GM04504 (cell line): ENCODE measurements around the gene C6orf89.

Experiments
- DNase-seq: peaks from one replicate; pipeline ENCODE4 v3.0.0-alpha.2; 2012; ENCODE audit warnings: low read depth

Gene C6orf89

DNA sequence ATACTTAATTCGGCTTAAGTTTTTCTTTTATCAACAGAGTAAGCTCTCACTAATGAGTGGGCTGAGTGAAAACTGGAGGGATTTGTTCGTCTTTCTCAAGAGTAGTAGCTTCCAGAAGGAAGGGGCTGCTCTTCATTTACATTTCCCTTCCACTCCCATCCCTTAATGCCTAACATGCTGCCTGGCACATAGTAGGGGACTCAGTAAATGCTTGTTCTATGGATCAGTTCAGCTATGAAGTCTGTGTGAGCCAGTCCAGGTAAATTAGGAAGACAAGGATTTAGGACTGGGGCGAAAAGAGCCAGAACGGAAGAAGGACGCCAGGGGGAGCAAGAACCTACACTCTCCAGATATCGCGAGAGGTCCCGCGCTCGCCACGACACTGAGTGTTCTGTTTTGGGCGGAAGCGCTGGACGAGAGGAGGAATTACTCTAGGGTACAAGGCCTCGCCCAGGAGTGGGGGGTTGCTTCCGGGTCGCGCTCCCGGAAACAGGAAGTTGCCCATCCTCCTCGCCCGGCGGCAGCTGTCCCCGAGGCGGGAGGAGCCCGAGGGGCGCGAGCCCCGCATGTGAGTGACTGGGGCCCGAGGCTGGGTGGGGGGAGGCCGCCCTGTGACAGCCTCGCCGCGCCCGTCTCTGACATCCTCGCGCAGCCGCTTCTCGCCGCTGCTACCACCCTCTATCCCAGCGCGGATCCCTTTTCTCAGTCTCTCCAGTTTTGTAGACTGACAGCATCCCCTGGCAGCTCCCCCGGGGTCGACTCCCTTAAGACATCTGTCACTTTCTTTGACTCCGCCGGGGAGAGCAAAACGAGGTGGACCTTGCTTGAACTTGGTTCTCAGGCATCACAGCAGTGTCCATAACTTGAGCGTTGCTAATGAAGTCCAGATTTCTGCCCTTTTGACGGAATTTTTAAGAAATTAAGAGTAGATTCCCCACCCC, at the start of gene C6orf89:
C6orf89 (plus strand) TSS at position 492 of the 941 bp plus-strand sequence. CDS start 13,493 bp downstream, outside the sequence.
- DNase-seq, result peak; percentile 94

- no peak for DNase-seq
These were observed 49.4 kb upstream of the C6orf89 start for GRCh38 chr6:36836111-36837021.

GRCh38 chr6:36837022-36837339, 48.8 kb upstream of the C6orf89 start:
- no peak for DNase-seq

DNA sequence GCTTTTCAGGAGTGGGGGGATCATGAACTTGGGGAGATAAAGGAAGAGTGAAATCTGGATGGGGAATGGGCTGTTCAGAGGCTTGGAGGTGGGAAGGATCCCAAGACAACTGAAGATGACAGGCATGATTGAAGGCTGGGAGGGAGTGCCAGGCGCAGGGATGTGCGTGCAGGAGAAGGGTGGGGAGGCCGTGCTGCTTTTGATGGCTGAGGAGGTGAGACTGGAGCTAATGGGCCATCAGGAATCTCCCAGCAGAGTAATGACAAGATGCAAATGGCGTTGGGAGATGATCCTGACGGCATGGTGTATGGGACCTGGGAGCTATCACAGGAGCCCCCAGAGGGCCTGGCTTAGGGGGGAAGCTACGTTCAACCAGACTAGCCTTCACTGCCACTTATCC, 48.1 kb upstream of the C6orf89 start:
- no peak for DNase-seq

DNA sequence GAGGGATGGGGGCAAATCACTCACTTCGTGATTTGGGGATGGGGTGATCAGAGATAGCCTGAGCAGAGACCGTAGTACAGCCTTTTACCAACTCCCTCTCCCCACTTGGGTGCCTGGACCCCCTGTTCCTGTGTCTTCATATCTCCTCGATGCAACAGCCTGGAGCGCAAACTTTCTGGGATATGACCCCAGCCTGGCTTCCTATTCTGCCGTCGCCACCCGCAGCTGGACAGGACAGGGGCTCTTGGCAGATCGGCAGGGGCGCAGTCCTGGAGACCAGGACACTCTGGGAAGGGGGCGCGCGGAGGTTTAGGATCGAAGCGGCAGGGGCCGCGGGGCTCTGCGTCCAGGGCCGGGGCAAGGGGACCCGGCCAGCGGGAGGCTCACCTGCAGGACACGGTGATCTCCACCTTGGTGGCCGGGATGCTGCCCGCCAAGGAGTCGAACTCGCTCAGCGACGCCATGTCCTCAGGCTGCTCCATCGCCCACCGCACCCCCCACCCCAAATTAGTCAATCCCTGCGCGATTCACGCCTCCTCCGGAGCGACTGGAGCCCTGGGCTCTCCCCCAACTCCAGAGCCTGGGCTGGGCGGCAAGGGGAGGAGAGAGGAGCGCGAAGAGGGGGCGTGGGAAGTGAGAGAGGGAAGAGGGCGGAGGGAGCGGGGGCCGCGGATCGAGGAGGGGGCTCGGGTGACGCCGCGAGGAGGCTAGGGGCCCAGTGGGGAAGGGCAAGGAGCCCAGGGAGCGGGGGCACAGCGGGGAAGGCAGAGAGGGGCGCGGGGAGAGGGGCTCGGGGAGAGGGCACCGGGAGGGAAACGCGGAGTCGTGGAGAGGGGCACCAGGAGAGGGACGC, 46.6 kb upstream of the C6orf89 start, which contains the start of gene CPNE5:
CPNE5 (minus strand) TSS at position 549 of the 853 bp plus-strand sequence; CDS start at position 482, 67 bp downstream.
- no peak for DNase-seq

DNA sequence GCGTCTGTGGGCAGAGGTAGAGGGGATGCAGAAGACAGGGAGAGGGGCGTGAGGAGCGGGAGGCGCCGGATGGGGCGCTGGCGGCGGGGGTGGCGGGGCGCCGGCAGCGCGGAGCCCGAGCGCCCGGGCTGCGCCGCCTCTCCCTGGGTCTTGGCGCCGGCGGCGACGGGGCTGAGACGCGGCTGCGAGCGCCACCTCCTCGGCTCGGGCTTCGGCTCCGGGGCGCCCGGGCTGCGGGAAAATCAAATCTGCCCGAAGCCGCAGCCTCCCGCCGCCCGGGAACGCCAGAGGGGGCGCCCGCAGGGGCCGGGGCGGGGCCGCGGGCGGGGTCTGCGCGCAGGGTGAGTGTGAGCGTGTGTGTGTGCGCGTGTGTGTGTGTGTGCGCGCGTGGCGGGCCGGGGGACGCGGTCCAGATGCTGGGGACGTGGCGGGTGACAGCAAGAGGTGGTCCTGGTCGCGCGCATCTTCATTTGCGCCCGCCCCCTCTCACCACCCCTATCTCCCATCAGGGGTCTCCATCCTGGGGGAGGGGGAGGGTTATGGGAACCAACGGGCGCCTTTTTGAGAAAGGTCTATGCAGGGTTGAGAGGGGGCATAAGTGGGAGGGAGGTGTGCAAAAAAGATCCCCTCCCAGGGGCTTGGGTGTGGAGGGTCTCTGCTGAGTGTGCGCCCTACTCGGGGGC, 45.9 kb upstream of the C6orf89 start:
- DNase-seq, result no peak

GRCh38 chr6:36840432-36841403, 45.0 kb upstream of the C6orf89 start:
- no peak for DNase-seq

GRCh38 chr6:36841756-36842155, 44.0 kb upstream of the C6orf89 start:
- DNase-seq, result no peak

GRCh38 chr6:36843170-36843569, 42.6 kb upstream of the C6orf89 start:
- no peak for DNase-seq

DNA sequence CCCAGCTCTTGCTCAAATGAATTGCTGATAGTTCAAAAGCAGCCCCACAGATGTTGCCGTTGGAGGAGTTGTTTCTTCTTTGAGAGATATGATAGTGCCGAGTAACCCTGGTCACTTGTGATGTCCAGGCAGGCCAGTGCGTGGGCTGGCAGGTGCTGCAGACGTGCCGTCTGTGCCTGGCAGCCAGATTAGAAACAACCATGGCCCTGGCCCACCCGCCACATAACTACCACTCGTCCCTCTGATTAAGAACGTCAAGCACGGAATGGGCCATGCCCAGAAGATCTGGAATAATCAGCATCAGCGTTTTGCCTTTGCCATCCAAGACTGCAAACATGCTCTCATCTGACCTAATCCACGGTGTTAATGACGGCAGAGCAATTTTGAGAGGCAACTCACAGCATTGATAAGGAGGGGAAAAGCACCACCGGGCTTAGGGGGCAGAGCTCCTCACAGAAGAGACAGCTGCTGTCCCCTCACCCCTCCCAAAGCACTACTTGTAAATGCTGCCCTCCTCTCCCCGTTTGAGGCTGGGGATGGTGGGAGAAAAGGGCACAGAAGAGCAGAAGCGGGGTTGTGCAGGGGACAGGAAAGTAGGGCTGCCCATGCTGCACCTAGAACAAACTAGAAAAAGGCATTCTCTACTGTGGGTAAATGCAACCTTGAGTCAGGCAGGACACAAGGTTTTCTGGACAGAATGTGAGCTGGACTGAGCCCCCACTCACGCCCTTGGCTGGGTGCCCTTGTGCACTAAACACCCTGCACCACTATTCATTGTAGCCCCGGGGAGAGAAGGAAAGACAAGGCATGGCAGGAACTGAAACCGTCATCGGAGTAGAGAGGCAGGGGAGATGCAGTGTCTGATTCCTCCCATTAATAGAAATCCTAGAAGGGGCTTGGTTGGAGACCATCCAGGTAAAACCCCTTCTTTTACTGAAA, 41.3 kb upstream of the C6orf89 start:
- DNase-seq, result no peak

DNA sequence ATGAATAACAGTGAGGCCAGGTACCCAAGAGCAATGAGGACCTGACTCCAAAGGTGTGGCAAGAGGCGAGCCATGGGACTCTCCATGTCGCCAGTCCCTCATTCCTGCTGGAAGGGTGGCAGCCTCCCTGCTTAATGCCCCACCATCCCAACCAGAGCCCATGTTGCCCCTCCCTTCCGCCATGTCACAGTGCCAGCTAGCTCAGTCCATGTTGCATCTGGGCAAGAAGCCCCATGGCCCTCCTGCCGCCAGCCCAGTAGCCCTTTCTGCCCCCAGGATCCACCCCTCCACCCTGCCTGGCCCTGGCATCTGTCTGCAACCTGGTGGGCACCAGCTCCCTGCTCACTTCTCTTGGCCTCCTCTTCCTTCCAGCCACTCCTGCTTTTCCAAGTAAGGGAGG, 40.5 kb upstream of the C6orf89 start:
- DNase-seq, result no peak

- no peak for DNase-seq
These were observed 38.6 kb upstream of the C6orf89 start for GRCh38 chr6:36847152-36847551.

GRCh38 chr6:36847991-36848390, 37.8 kb upstream of the C6orf89 start:
- no peak for DNase-seq

DNA sequence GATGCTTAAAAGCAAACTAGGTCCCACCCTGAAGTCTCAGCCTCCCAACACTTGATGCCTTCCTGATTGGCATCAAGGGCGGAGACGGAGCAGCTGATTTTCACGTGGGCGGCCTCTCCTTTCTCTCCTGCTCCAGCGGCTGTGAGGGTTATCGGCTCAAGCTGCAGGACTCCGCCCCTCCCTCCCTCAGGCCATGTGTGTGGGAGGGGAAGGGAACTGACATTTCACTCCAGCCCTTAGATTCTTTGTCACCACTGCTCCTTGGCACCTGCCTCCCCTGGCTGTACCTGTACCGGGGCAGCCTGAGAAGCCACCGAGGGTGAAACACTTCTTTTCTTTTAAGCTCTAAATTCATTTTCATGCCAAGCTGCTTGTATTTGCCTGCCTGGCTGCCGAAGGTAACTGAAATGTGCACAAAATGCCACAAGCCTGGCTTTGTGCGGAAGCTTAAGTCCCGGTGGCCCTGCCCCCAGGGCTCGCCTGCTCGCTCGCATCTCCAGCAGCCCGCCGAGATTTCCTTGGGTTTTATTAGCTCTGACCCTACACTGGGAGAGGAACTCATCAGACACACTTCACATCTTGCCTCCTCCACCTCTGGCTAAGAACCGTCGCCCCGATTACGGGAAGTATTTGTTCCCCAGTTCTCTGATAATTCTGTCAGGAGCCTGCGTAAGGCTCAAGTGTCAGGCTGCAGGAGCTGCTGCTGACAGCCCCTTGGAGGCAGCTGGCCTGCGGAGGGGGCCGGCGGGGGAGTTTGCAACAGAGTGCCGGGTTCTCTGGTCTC, 36.9 kb upstream of the C6orf89 start:
- DNase-seq, result no peak

- DNase-seq, result no peak
These were observed 35.7 kb upstream of the C6orf89 start for GRCh38 chr6:36850021-36850420.

DNA sequence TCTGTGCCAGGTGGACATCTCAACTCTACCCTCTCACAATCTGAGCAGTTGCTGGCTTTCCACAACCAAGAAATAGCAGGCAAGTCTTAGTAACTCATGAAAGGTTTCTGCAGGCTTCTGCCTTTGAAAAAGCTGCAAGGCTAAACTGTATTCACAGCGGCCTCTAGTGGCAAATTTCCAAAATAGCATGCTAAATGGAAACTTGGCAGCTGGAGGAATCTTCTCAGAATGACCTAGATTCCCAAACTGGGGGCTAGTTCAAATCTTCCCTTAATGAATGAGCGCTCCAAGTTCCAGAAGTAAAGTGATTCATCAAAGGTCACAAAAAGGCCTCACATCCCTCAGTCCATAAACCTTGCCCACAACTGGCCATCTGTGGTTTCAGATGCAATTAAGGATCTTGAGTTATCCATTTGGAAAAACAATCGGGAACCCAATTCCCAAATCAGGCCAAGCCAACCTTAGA, 34.6 kb upstream of the C6orf89 start:
- DNase-seq, result peak; percentile 71

GRCh38 chr6:36851626-36852025, 34.1 kb upstream of the C6orf89 start:
- DNase-seq, result no peak
